Measurements from ENCODE around the gene ENTPD8.

The ENTPD8 gene

GRCh38 chr9:137429546-137429890, 11.6 kb downstream of the ENTPD8 start:
- TF ChIP-seq ZFP30 (CRISPR knock-in tag; IDR thresholded peaks at IDR 0.05) (no peak), ZNF565 (CRISPR knock-in tag; conservative IDR thresholded peaks at IDR 0.05; ENCODE audit: low read depth) (no peak), ZNF8 (CRISPR knock-in tag; IDR thresholded peaks at IDR 0.05) (no peak), TSHZ2 (CRISPR knock-in tag; IDR thresholded peaks at IDR 0.05) (no peak), OSR1 (CRISPR knock-in tag; IDR thresholded peaks at IDR 0.05) (no peak), TCF4 (CRISPR knock-in tag; IDR thresholded peaks at IDR 0.05; ENCODE audit: borderline replicate concordance) (no peak), BACH2 (CRISPR knock-in tag; IDR thresholded peaks at IDR 0.05; ENCODE audit: borderline replicate concordance) (no peak), PPARA (CRISPR knock-in tag; IDR thresholded peaks at IDR 0.05; ENCODE audit: borderline replicate concordance) (no peak), SNAI2 (CRISPR knock-in tag; IDR thresholded peaks at IDR 0.05) (no peak), ESRRG (CRISPR knock-in tag; IDR thresholded peaks at IDR 0.05) (no peak), ZFP3 (CRISPR knock-in tag; IDR thresholded peaks at IDR 0.05) (no peak), CREB5 (CRISPR knock-in tag; IDR thresholded peaks at IDR 0.05; ENCODE audit: low read depth) (no peak), PATZ1 (CRISPR knock-in tag; IDR thresholded peaks at IDR 0.05; ENCODE audit: borderline replicate concordance) (no peak), TOX (CRISPR knock-in tag; IDR thresholded peaks at IDR 0.05; ENCODE audit: borderline replicate concordance) (no peak), ZNF70 (CRISPR knock-in tag; IDR thresholded peaks at IDR 0.05) (no peak), POU6F1 (CRISPR knock-in tag; IDR thresholded peaks at IDR 0.05; ENCODE audit: borderline replicate concordance, low read depth) (no peak), ZC3H10 (CRISPR knock-in tag; IDR thresholded peaks at IDR 0.05) (no peak)
- no peak for ATAC-seq

- ATAC-seq = no peak
- TF ChIP-seq TCF4 (CRISPR knock-in tag; IDR thresholded peaks at IDR 0.05; ENCODE audit: borderline replicate concordance) = no peak
- TF ChIP-seq ISL1 (CRISPR knock-in tag; IDR thresholded peaks at IDR 0.05) = no peak
- no peak for TF ChIP-seq ZC3H10 (CRISPR knock-in tag; IDR thresholded peaks at IDR 0.05)
- TF ChIP-seq PATZ1 (CRISPR knock-in tag; IDR thresholded peaks at IDR 0.05; ENCODE audit: borderline replicate concordance) = no peak
- no peak for TF ChIP-seq ESRRG (CRISPR knock-in tag; IDR thresholded peaks at IDR 0.05)
- TF ChIP-seq ARNTL (CRISPR knock-in tag; IDR thresholded peaks at IDR 0.05; ENCODE audit: borderline replicate concordance, low read depth) = no peak
- no peak for TF ChIP-seq PPARA (CRISPR knock-in tag; IDR thresholded peaks at IDR 0.05; ENCODE audit: borderline replicate concordance)
- no peak for TF ChIP-seq BACH2 (CRISPR knock-in tag; IDR thresholded peaks at IDR 0.05; ENCODE audit: borderline replicate concordance)
- no peak for TF ChIP-seq CSRNP3 (CRISPR knock-in tag; IDR thresholded peaks at IDR 0.05)
- TF ChIP-seq POU6F1 (CRISPR knock-in tag; IDR thresholded peaks at IDR 0.05; ENCODE audit: borderline replicate concordance, low read depth) = no peak
- TF ChIP-seq GLIS3 (CRISPR knock-in tag; IDR thresholded peaks at IDR 0.05) = no peak
- TF ChIP-seq ZNF70 (CRISPR knock-in tag; IDR thresholded peaks at IDR 0.05) = no peak
- TF ChIP-seq CSDC2 (CRISPR knock-in tag; IDR thresholded peaks at IDR 0.05) = no peak
- no peak for TF ChIP-seq ZFP30 (CRISPR knock-in tag; IDR thresholded peaks at IDR 0.05)
- TF ChIP-seq ZNF565 (CRISPR knock-in tag; conservative IDR thresholded peaks at IDR 0.05; ENCODE audit: low read depth) = no peak
- no peak for TF ChIP-seq ZNF8 (CRISPR knock-in tag; IDR thresholded peaks at IDR 0.05)
- TF ChIP-seq ZFP3 (CRISPR knock-in tag; IDR thresholded peaks at IDR 0.05) = no peak
- TF ChIP-seq CREB5 (CRISPR knock-in tag; IDR thresholded peaks at IDR 0.05; ENCODE audit: low read depth) = no peak
These were observed 12.2 kb downstream of the ENTPD8 start for GRCh38 chr9:137428841-137429545.

All from SK-N-SH treated with all-trans-retinoic acid at 6 μM for 48 hours (cell line).